ENCODE measurements around the gene DR1.

DNA sequence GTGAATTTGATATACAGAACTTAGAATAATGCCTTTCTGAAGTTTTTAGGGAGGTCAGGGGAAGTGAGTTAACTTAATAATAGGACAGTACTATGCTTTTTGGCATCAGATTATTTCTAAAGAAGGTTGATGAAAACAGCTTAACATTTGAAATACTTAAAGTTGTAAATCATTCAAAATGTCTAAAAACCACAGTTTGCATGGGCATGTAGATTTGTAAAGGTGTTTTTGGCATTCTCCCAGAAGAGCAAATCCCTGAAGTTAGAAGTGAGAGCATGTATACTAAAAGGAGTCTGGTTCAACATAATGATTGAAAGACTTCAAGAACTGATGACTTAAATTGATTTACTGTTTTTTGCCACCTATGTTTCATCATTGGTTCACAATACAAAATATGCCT lies 6.7 kb downstream of the DR1 start:
- TF ChIP-seq, protein P1, sequence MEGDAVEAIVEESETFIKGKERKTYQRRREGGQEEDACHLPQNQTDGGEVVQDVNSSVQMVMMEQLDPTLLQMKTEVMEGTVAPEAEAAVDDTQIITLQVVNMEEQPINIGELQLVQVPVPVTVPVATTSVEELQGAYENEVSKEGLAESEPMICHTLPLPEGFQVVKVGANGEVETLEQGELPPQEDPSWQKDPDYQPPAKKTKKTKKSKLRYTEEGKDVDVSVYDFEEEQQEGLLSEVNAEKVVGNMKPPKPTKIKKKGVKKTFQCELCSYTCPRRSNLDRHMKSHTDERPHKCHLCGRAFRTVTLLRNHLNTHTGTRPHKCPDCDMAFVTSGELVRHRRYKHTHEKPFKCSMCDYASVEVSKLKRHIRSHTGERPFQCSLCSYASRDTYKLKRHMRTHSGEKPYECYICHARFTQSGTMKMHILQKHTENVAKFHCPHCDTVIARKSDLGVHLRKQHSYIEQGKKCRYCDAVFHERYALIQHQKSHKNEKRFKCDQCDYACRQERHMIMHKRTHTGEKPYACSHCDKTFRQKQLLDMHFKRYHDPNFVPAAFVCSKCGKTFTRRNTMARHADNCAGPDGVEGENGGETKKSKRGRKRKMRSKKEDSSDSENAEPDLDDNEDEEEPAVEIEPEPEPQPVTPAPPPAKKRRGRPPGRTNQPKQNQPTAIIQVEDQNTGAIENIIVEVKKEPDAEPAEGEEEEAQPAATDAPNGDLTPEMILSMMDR (IDR thresholded peaks at IDR 0.05): no peak
- no peak for TF ChIP-seq CHD2 (IDR thresholded peaks at IDR 0.05; ENCODE audit: low read length, partially characterized antibody)
- TF ChIP-seq, protein P2, sequence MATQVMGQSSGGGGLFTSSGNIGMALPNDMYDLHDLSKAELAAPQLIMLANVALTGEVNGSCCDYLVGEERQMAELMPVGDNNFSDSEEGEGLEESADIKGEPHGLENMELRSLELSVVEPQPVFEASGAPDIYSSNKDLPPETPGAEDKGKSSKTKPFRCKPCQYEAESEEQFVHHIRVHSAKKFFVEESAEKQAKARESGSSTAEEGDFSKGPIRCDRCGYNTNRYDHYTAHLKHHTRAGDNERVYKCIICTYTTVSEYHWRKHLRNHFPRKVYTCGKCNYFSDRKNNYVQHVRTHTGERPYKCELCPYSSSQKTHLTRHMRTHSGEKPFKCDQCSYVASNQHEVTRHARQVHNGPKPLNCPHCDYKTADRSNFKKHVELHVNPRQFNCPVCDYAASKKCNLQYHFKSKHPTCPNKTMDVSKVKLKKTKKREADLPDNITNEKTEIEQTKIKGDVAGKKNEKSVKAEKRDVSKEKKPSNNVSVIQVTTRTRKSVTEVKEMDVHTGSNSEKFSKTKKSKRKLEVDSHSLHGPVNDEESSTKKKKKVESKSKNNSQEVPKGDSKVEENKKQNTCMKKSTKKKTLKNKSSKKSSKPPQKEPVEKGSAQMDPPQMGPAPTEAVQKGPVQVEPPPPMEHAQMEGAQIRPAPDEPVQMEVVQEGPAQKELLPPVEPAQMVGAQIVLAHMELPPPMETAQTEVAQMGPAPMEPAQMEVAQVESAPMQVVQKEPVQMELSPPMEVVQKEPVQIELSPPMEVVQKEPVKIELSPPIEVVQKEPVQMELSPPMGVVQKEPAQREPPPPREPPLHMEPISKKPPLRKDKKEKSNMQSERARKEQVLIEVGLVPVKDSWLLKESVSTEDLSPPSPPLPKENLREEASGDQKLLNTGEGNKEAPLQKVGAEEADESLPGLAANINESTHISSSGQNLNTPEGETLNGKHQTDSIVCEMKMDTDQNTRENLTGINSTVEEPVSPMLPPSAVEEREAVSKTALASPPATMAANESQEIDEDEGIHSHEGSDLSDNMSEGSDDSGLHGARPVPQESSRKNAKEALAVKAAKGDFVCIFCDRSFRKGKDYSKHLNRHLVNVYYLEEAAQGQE (IDR thresholded peaks at IDR 0.05): no peak
- TF ChIP-seq EP300 (IDR thresholded peaks at IDR 0.05): no peak
- TF ChIP-seq CHD4 (IDR thresholded peaks at IDR 0.05; ENCODE audit: borderline replicate concordance): no peak
- TF ChIP-seq MYC (IDR thresholded peaks at IDR 0.05; ENCODE audit: borderline replicate concordance, low read length): no peak
- no peak for TF ChIP-seq NR3C1 (IDR thresholded peaks at IDR 0.05)
- no peak for TF ChIP-seq MAZ (IDR thresholded peaks at IDR 0.05; ENCODE audit: borderline replicate concordance, low read depth, low read length)
- TF ChIP-seq ZSCAN20 (CRISPR knock-in tag; IDR thresholded peaks at IDR 0.05): no peak
- no peak for TF ChIP-seq CBX8 (IDR thresholded peaks at IDR 0.05)
- no peak for TF ChIP-seq EHMT2 (IDR thresholded peaks at IDR 0.05; ENCODE audit: low read depth)
- no peak for TF ChIP-seq CBX2 (IDR thresholded peaks at IDR 0.05; ENCODE audit: borderline replicate concordance, low read depth)
- no peak for TF ChIP-seq GATA3 (IDR thresholded peaks at IDR 0.05; ENCODE audit: borderline replicate concordance)

All from A549 (cell line).